Large intestine (tissue), 3 donors: Measurements from ENCODE around the gene OTC. TPM values are rescaled to one million over a fixed set of nuclear protein-coding genes. Genes with fewer than 3 reads are reported as not detected.

Experiments used
- DNase-seq, 2 donors: peaks; one replicate each; pipeline versions ENCODE4 v3.0.0 to v3.0.0-alpha.2; 2013
- H3K27ac ChIP-seq: one replicate; pipeline ENCODE4 v1.5.1; 2013; ENCODE audit warnings: low read length
- H3K27me3 ChIP-seq: 2 replicates; pipeline ENCODE4 v1.6.1; 2013; ENCODE audit warnings: low read length; ENCODE audit not compliant: control insufficient read depth, insufficient read depth
- H3K36me3 ChIP-seq: 2 replicates; pipeline ENCODE4 v1.6.1; 2013; ENCODE audit warnings: low read length; ENCODE audit not compliant: control insufficient read depth, insufficient read depth
- H3K4me1 ChIP-seq: one replicate; pipeline ENCODE4 v1.6.1; 2013; ENCODE audit warnings: low read length; ENCODE audit not compliant: control insufficient read depth, insufficient read depth
- H3K4me3 ChIP-seq: one replicate; pipeline ENCODE4 v1.5.1; 2013; ENCODE audit warnings: low read length
- H3K9me3 ChIP-seq: one replicate; pipeline ENCODE4 v1.6.1; 2013; ENCODE audit warnings: mild to moderate bottlenecking, low read depth, low read length, moderate library complexity; ENCODE audit not compliant: control insufficient read depth
- WGBS: methylation state at CpG from one replicate; pipeline ENCODE4 v1.1.5; 2013; ENCODE audit warnings: low lambda C conversion rate; ENCODE audit not compliant: insufficient coverage; 5-methylcytosine and 5-hydroxymethylcytosine counted together
- polyA plus RNA-seq: library from polyadenylated mRNA; unstranded; fragments of 120-200 nt; gene quantifications from one replicate; pipeline ENCODE4 v1.2.1, GENCODE V29; 2013

The OTC gene
- polyA plus RNA-seq, 1 donor: 74.5 TPM

- peaks cover 2% of the 10 kb centered on the region for H3K4me1 ChIP-seq
- peak overlapping the region; percentile 75 for H3K4me3 ChIP-seq
- no peak for DNase-seq
- H3K27me3 ChIP-seq: no peaks in the 10 kb centered on the region
- no CpG with 5 or more reads among the region's 3 CpGs for WGBS
- H3K36me3 ChIP-seq: peaks cover 2% of the 10 kb centered on the region
- H3K27ac ChIP-seq: peak overlapping the region; percentile 89
- H3K9me3 ChIP-seq: no peaks in the 10 kb centered on the region
These were observed 26.3 kb upstream of the OTC start for GRCh38 chrX:38326086-38326485.

DNA sequence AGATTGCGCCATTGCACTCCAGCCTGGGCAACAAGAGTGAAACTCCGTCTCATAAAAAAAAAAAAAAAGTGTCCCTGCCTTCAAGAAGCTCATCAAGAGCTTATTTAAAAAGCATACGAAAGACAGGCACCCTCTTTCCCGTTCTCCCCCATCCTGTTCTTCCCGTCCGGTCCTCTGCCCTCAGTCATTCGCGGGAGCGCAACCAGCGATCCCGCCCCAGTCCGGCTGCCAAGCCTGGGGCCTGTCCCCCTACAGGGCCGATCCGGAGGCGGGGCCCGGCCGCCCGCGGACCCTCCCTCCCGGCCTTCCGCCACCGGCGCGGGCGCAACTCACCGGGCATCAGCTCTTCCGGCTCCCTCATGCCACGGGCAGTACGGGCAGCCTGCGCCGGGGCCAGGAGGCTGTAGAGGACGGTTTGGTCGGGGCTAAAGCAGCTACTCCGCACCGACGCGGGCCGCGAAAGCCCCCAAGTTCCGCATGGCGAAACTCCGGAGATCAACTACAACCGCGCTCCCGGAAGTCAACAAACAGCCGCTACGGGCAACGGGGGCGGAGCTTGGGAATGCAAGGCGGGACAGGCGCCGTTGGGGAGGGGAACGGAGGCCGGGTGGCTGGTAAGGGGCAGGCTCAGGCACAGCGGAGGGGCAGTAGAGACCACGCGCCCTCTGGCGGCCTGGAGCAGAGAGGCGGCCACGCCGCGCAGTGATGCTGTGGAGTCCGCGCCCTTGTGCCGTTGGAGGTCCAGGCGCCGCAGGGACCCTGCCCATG lies 25.2 kb upstream of the OTC start, which contains the start of gene RPGR:
TSS of gene RPGR (minus strand) at position 503 of the 768 bp plus-strand sequence. CDS start at position 361, 142 bp downstream.
- peak; percentile 93 to 94 for DNase-seq
- Histone ChIP-seq H3K27me3 (no peaks in the 10 kb centered on the region), H3K4me1 (peaks cover 2% of the 10 kb centered on the region), H3K9me3 (no peaks in the 10 kb centered on the region), H3K27ac (peak within 1 kb of the TSS; percentile 89), H3K36me3 (no peaks in the 10 kb centered on the region), H3K4me3 (peak within 1 kb of the TSS; percentile 75)
- no CpG with 5 or more reads among the region's 67 CpGs for WGBS

DNA sequence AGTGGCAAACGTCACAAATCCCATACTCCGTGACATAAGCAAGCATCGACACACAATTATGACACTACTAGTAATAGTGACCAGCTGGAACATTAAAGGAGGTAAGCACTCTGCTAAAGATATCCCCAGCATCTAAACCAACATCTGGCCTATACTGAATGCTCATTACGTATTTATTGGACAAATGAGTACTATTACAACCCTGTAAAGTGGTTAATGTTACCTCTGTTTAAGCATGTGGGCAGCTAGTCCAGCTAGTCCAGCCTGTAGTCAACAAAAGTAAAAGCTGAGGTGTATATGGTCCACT lies 24.7 kb upstream of the OTC start:
- no CpG with 5 or more reads among the region's 4 CpGs for WGBS
- H3K27ac ChIP-seq: peak overlapping the region; percentile 89
- H3K36me3 ChIP-seq: no peaks in the 10 kb centered on the region
- H3K27me3 ChIP-seq: no peaks in the 10 kb centered on the region
- H3K9me3 ChIP-seq: no peaks in the 10 kb centered on the region
- DNase-seq: no peak
- peaks cover 1% of the 10 kb centered on the region for H3K4me1 ChIP-seq
- peak overlapping the region; percentile 75 for H3K4me3 ChIP-seq

DNA sequence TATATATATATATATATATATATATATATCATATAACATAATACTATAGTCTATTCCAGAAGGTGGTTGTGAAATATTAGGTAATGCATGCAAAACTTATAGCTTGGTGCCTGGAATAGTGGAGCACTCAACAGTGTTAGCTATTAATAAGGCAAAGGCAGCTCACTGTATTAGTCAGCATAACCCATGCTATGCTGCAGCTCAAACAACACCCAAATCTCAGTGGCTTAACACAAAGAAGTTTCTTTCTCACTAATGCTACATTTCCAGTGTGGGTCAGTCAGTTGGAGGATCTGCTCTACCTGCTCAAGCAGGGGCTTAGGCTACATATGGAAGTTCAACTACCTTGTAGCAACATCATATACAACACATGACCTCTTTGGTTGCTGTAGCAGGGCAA lies 19.9 kb upstream of the OTC start:
- no peak overlapping the region for H3K27ac ChIP-seq
- H3K27me3 ChIP-seq: no peaks in the 10 kb centered on the region
- H3K9me3 ChIP-seq: no peaks in the 10 kb centered on the region
- no peak overlapping the region for H3K4me3 ChIP-seq
- H3K4me1 ChIP-seq: peaks cover 19% of the 10 kb centered on the region
- DNase-seq: no peak
- H3K36me3 ChIP-seq: no peaks in the 10 kb centered on the region

- H3K4me3 ChIP-seq: no peak overlapping the region
- no peaks in the 10 kb centered on the region for H3K36me3 ChIP-seq
- DNase-seq: peak in 1 of 2 donors; percentile 35
- peak overlapping the region; percentile 94 for H3K27ac ChIP-seq
- no peaks in the 10 kb centered on the region for H3K9me3 ChIP-seq
- no peaks in the 10 kb centered on the region for H3K27me3 ChIP-seq
- H3K4me1 ChIP-seq: peaks cover 27% of the 10 kb centered on the region
These were observed 17.0 kb upstream of the OTC start for GRCh38 chrX:38335382-38335781.

GRCh38 chrX:38336538-38337240 lies 15.7 kb upstream of the OTC start:
- H3K4me1 ChIP-seq: peaks cover 27% of the 10 kb centered on the region
- H3K4me3 ChIP-seq: no peak overlapping the region
- no peaks in the 10 kb centered on the region for H3K36me3 ChIP-seq
- WGBS: no CpG with 5 or more reads among the region's 5 CpGs
- H3K9me3 ChIP-seq: no peaks in the 10 kb centered on the region
- peak overlapping the region; percentile 94 for H3K27ac ChIP-seq
- no peaks in the 10 kb centered on the region for H3K27me3 ChIP-seq
- peak; percentile 63 to 86 for DNase-seq

DNA sequence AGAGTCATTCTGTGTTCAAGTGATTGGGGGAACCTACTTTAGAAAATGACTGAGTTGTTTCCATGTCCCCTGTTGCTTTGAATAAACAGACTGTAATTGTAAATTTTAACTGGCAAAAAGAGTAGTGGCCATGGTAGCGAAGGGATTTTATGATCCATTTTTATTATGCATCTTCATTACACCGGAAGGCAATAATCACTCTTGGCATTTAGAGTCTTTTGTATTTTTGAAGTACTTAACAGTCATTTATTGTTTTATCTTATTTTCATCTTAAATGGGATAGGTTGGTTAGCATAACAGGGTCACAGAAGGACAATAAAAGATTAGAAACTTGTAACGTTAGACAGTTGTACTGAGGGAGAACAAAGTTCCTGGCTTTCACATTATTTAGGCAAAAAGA lies 11.0 kb upstream of the OTC start:
- Histone ChIP-seq H3K9me3 (no peaks in the 10 kb centered on the region), H3K36me3 (no peaks in the 10 kb centered on the region), H3K4me3 (no peak overlapping the region), H3K27ac (peak overlapping the region; percentile 85), H3K27me3 (no peaks in the 10 kb centered on the region), H3K4me1 (peaks cover 31% of the 10 kb centered on the region)
- WGBS: no CpG with 5 or more reads among the region's 3 CpGs
- no peak for DNase-seq

DNA sequence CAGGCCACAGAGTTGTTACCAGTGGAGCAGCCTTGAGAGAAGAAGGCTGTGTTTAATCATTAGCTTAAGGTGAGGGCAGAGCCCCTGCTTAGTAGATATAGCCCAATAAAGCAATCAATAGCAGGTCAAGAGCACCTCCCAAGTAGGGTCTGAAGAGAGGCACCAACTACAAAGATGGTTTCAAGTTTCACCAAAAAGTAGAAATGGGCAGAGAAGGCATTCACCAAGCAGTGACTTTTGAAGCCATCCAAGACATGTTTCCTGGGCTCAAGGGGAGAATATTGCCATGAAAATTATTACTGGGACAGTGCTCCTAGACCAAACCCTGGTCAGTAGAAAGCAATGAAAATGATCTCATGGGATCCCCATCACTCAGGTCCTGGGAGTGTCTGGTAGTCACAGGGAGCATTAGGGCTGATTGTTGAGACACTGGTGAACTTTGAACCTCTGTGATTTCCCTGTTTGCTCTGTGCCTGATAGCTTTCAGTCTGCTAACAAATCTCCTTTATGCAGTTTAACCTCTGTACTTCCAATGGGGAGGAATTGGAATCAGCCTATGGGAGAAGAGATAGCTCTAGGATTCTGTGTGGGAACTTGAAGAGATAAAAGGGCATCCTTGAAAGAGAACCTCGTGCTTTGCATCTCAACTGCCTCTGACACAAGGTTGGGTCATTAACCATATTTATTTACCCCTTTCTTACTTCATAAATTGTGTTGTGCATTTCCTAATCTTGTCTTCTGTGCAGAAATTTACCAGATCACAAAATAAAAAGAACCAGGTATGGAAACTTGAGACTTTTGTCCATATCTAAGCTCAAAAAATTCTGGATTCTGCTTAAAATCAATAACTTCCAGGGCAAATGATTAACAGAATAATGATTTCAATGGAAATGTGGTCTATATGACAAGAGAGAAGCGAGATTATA lies 9.3 kb upstream of the OTC start:
- Histone ChIP-seq H3K36me3 (no peaks in the 10 kb centered on the region), H3K9me3 (no peaks in the 10 kb centered on the region), H3K4me3 (no peak overlapping the region), H3K27me3 (no peaks in the 10 kb centered on the region), H3K4me1 (peaks cover 20% of the 10 kb centered on the region), H3K27ac (peak overlapping the region; percentile 88)
- WGBS: no CpG with 5 or more reads among the region's 2 CpGs
- peak; percentile 91 to 95 for DNase-seq

GRCh38 chrX:38346150-38346549 lies 6.3 kb upstream of the OTC start:
- no CpG with 5 or more reads among the region's 5 CpGs for WGBS
- no peak overlapping the region for H3K4me3 ChIP-seq
- H3K27me3 ChIP-seq: no peaks in the 10 kb centered on the region
- no peak for DNase-seq
- H3K9me3 ChIP-seq: no peaks in the 10 kb centered on the region
- no peak overlapping the region for H3K27ac ChIP-seq
- H3K36me3 ChIP-seq: no peaks in the 10 kb centered on the region
- H3K4me1 ChIP-seq: peaks cover 16% of the 10 kb centered on the region

GRCh38 chrX:38347136-38347535 lies 5.3 kb upstream of the OTC start:
- peak in 1 of 2 donors; percentile 56 for DNase-seq
- H3K4me1 ChIP-seq: peaks cover 21% of the 10 kb centered on the region
- H3K27me3 ChIP-seq: no peaks in the 10 kb centered on the region
- peak overlapping the region; percentile 51 for H3K27ac ChIP-seq
- H3K9me3 ChIP-seq: no peaks in the 10 kb centered on the region
- H3K4me3 ChIP-seq: no peak overlapping the region
- WGBS: no CpG with 5 or more reads among the region's 2 CpGs
- no peaks in the 10 kb centered on the region for H3K36me3 ChIP-seq
